Testis (tissue), 2 donors: Measurements from ENCODE around the gene SLC2A4.
A peak's percentile ranks its signal among the peaks of the same experiment; 100 is the strongest.

ENCODE experiments used
- CTCF ChIP-seq, 3 experiments: fragments of 450-650 bp in 2 of 3; fragments of 200-600 bp in 1 of 3; sonication (generic) in 1 of 3; IDR thresholded peaks; one replicate each; pipeline ENCODE4 v1.5.1; 2016 to 2019; ENCODE audit warnings: antibody characterized with exemption in 3 of 3, mild to moderate bottlenecking in 2 of 3, moderate library complexity in 1 of 3
- POLR2A ChIP-seq: fragments of 450-650 bp; IDR thresholded peaks from one replicate; pipeline ENCODE4 v1.6.1; 2017; ENCODE audit warnings: antibody characterized with exemption, mild to moderate bottlenecking, moderate library complexity

- TF ChIP-seq CTCF (IDR thresholded peaks at IDR 0.05) (peak; percentile 76 to 98 (median 82)), POLR2A (no peak)
These were observed 922 bp upstream of the SLC2A4 start for GRCh38 chr17:7280519-7281073.
